ENCODE data around the gene ROBO2. TPM values are rescaled to one million over a fixed set of nuclear protein-coding genes. Genes with fewer than 3 reads are reported as not detected.

The ROBO2 gene
- total and polyA plus RNA-seq, 10 donors, result 0.41 to 14.8 (median 5.2) TPM

GRCh38 chr3:77247061-77247460, 207.2 kb downstream of the ROBO2 start:
- intact Hi-C loops (cut with DNase I; ENCODE audit: low total_unique reads), result no loop called here
- DNase-seq, result no peak
- H3K27ac ChIP-seq, result no peak overlapping the region
- WGBS, 5 donors, result 69 to 84% (median 75%) methylated on average over 6 of the region's 6 CpGs
- H3K27me3 ChIP-seq (replicated peaks in 1 of 7), result no peaks in the 10 kb centered on the region
- H3K4me3 ChIP-seq, result no peak overlapping the region
- H3K36me3 ChIP-seq, result no peaks in the 10 kb centered on the region
- TF ChIP-seq, protein P1, sequence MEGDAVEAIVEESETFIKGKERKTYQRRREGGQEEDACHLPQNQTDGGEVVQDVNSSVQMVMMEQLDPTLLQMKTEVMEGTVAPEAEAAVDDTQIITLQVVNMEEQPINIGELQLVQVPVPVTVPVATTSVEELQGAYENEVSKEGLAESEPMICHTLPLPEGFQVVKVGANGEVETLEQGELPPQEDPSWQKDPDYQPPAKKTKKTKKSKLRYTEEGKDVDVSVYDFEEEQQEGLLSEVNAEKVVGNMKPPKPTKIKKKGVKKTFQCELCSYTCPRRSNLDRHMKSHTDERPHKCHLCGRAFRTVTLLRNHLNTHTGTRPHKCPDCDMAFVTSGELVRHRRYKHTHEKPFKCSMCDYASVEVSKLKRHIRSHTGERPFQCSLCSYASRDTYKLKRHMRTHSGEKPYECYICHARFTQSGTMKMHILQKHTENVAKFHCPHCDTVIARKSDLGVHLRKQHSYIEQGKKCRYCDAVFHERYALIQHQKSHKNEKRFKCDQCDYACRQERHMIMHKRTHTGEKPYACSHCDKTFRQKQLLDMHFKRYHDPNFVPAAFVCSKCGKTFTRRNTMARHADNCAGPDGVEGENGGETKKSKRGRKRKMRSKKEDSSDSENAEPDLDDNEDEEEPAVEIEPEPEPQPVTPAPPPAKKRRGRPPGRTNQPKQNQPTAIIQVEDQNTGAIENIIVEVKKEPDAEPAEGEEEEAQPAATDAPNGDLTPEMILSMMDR (IDR thresholded peaks at IDR 0.05 in 8 of 11, conservative IDR thresholded peaks at IDR 0.05 in 3 of 11), result no peak
- TF ChIP-seq POLR2A (IDR thresholded peaks at IDR 0.05) (no peak), POLR2AphosphoS5 (IDR thresholded peaks at IDR 0.05) (no peak)
- H3K9me3 ChIP-seq, result peaks cover 0 to 9% (median 0%) of the 10 kb centered on the region in 8 donors
- H3K4me1 ChIP-seq, result no peaks in the 10 kb centered on the region

GRCh38 chr3:77247817-77248216, 207.9 kb downstream of the ROBO2 start:
- Histone ChIP-seq H3K36me3 (no peaks in the 10 kb centered on the region), H3K4me1 (no peaks in the 10 kb centered on the region), H3K27me3 (replicated peaks in 1 of 7) (no peaks in the 10 kb centered on the region), H3K4me3 (no peak overlapping the region), H3K27ac (no peak overlapping the region), H3K9me3 (peaks cover 0 to 9% (median 0%) of the 10 kb centered on the region in 8 donors)
- intact Hi-C loops (cut with DNase I; ENCODE audit: low total_unique reads), result no loop called here
- TF ChIP-seq POLR2AphosphoS5 (IDR thresholded peaks at IDR 0.05), result no peak
- TF ChIP-seq, protein P1 (IDR thresholded peaks at IDR 0.05 in 8 of 11, conservative IDR thresholded peaks at IDR 0.05 in 3 of 11), result no peak
- no peak for TF ChIP-seq POLR2A (IDR thresholded peaks at IDR 0.05)
- DNase-seq, result no peak
- 73 to 89% (median 83%) methylated on average over 7 of the region's 7 CpGs for WGBS, 5 donors

DNA sequence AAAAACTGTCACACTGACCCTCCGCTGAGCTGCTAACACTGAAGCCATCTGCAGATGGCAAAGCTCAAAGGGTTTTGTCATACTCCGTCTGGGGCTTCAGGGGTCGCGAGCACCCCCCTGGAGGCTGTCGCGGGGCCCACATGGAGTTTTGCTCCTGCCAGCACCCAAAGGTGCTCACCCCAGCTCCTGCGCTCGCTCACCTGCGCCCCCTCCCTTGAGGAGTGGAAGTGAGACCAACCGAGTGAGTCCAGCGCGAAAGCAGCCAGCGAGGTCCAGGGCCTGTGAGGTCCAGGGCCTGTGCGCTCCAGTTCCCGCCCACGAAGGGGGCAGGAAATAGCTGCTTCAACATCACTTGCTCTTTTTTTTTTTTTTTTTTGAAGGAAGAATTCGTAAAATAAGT, 208.5 kb downstream of the ROBO2 start:
- no peaks in the 10 kb centered on the region for H3K36me3 ChIP-seq

GRCh38 chr3:77251136-77251535, 211.2 kb downstream of the ROBO2 start:
- H3K9me3 ChIP-seq, result peaks cover 0 to 9% (median 0%) of the 10 kb centered on the region in 8 donors
- intact Hi-C loops (cut with DNase I; ENCODE audit: low total_unique reads), result loop anchor here (10.0 kb wide), 1 partner anchor 216 kb away; no protein-coding TSS in a partner anchor
- no peaks in the 10 kb centered on the region for H3K36me3 ChIP-seq
- no peak overlapping the region for H3K4me3 ChIP-seq
- 70 to 83% (median 74%) methylated on average over 7 of the region's 7 CpGs for WGBS, 5 donors
- no peaks in the 10 kb centered on the region for H3K27me3 ChIP-seq (replicated peaks in 1 of 7)
- no peaks in the 10 kb centered on the region for H3K4me1 ChIP-seq
- no peak for DNase-seq
- TF ChIP-seq, protein P1 (IDR thresholded peaks at IDR 0.05 in 8 of 11, conservative IDR thresholded peaks at IDR 0.05 in 3 of 11), result no peak
- TF ChIP-seq POLR2AphosphoS5 (IDR thresholded peaks at IDR 0.05), result no peak
- TF ChIP-seq POLR2A (IDR thresholded peaks at IDR 0.05), result no peak
- H3K27ac ChIP-seq, result no peak overlapping the region

More for the DNA sequence above, 208.5 kb downstream of the ROBO2 start:
- intact Hi-C loops (cut with DNase I; ENCODE audit: low total_unique reads), result no loop called here
- Histone ChIP-seq H3K9me3 (peaks cover 0 to 9% (median 0%) of the 10 kb centered on the region in 8 donors), H3K4me1 (no peaks in the 10 kb centered on the region), H3K4me3 (no peak overlapping the region), H3K27ac (no peak overlapping the region), H3K27me3 (replicated peaks in 1 of 7) (no peaks in the 10 kb centered on the region)
- no peak for DNase-seq
- WGBS, 5 donors, result 88 to 91% (median 89%) methylated on average over 15 to 17 of the region's 17 CpGs
- TF ChIP-seq POLR2AphosphoS5 (IDR thresholded peaks at IDR 0.05) (no peak), POLR2A (IDR thresholded peaks at IDR 0.05) (no peak)
- TF ChIP-seq, protein P1 (IDR thresholded peaks at IDR 0.05 in 8 of 11, conservative IDR thresholded peaks at IDR 0.05 in 3 of 11), result no peak
